WTC11 (cell line): ENCODE measurements around the gene CIDEC. TPM values are rescaled to one million over a fixed set of nuclear protein-coding genes. Genes with fewer than 3 reads are reported as not detected.

Experiments used
- ATAC-seq: fragments of 200-7000 bp; cut with Tn5 transposase; 2 replicates; pipeline ENCODE4 v1.10.0; 2021; ENCODE audit warnings: mild to moderate bottlenecking, moderate library complexity
- CTCF ChIA-PET: fragments of 300-600 bp; sonication (Branson Sonifier 250); formaldehyde crosslinking; loops from one replicate; lab custom pipeline; 2021; ENCODE audit warnings: antibody characterized with exemption; lab: Charles Lee
- POLR2A ChIA-PET: fragments of 350-600 bp; sonication (Branson Sonifier 250); formaldehyde crosslinking; loops from one replicate; lab custom pipeline; 2021; ENCODE audit warnings: antibody characterized with exemption; lab: Charles Lee
- DNase-seq: peaks from one replicate; pipeline ENCODE4 v3.0.0; 2021; ENCODE audit warnings: low spot score
- H3K27ac Mint-ChIP-seq: 2 replicates; pipeline ENCODE4 v1.8.0; 2021; ENCODE audit warnings: mixed read lengths
- H3K27me3 Mint-ChIP-seq: 2 replicates; pipeline ENCODE4 v1.8.0; 2021; ENCODE audit warnings: low read depth, mild to moderate bottlenecking, moderate library complexity, mixed read lengths
- H3K36me3 Mint-ChIP-seq: 2 replicates; pipeline ENCODE4 v1.8.0; 2021; ENCODE audit warnings: mixed read lengths
- H3K4me1 Mint-ChIP-seq: 2 replicates; pipeline ENCODE4 v1.8.0; 2022; ENCODE audit warnings: mixed read lengths
- H3K4me3 Mint-ChIP-seq: 2 replicates; pipeline ENCODE4 v1.8.0; 2021; ENCODE audit warnings: mild to moderate bottlenecking, moderate library complexity, mixed read lengths
- H3K9me3 Mint-ChIP-seq: 2 replicates; pipeline ENCODE4 v1.8.0; 2021; ENCODE audit warnings: mixed read lengths
- CDX4 ChIP-seq: fragments of 250-450 bp; sonication (Bioruptor Pico); IDR thresholded peaks from 2 replicates; pipeline ENCODE4 v1.9.0; 2021; ENCODE audit warnings: moderate library complexity, mild to moderate bottlenecking, inconsistent platforms, borderline replicate concordance
- CREB1 ChIP-seq: sonication (generic); formaldehyde crosslinking; IDR thresholded peaks from 2 replicates; pipeline ENCODE4 v1.8.0; 2023; ENCODE audit warnings: mild to moderate bottlenecking, missing genetic modification reagents
- CREM ChIP-seq: sonication (generic); formaldehyde crosslinking; IDR thresholded peaks from 2 replicates; pipeline ENCODE4 v1.8.1; 2022; ENCODE audit warnings: mild to moderate bottlenecking, missing genetic modification reagents, moderate library complexity
- E2F1 ChIP-seq: sonication (generic); formaldehyde crosslinking; IDR thresholded peaks from 2 replicates; pipeline ENCODE4 v1.8.0; 2022; ENCODE audit warnings: mild to moderate bottlenecking, missing genetic modification reagents
- ELF4 ChIP-seq: sonication (generic); formaldehyde crosslinking; IDR thresholded peaks from 2 replicates; pipeline ENCODE4 v1.8.1; 2022; ENCODE audit warnings: low read depth, mild to moderate bottlenecking, moderate library complexity, missing genetic modification reagents
- ESRRA ChIP-seq: sonication (generic); formaldehyde crosslinking; IDR thresholded peaks from 2 replicates; pipeline ENCODE4 v1.8.1; 2022; ENCODE audit warnings: mild to moderate bottlenecking, missing genetic modification reagents, borderline replicate concordance
- ETV6 ChIP-seq: sonication (generic); formaldehyde crosslinking; IDR thresholded peaks from 2 replicates; pipeline ENCODE4 v1.8.1; 2022; ENCODE audit warnings: mild to moderate bottlenecking, missing genetic modification reagents
- GABPB1 ChIP-seq: sonication (generic); formaldehyde crosslinking; IDR thresholded peaks from 2 replicates; pipeline ENCODE4 v1.8.1; 2023; ENCODE audit warnings: mild to moderate bottlenecking, missing genetic modification reagents
- JAZF1 ChIP-seq: fragments of 250-450 bp; sonication (Bioruptor Pico); IDR thresholded peaks from 2 replicates; pipeline ENCODE4 v1.9.0; 2021; ENCODE audit warnings: moderate library complexity, mild to moderate bottlenecking, inconsistent platforms
- JUN ChIP-seq: sonication (generic); formaldehyde crosslinking; IDR thresholded peaks from 2 replicates; pipeline ENCODE4 v1.8.0; 2023; ENCODE audit warnings: mild to moderate bottlenecking, missing genetic modification reagents
- MLX ChIP-seq: sonication (generic); formaldehyde crosslinking; IDR thresholded peaks from 2 replicates; pipeline ENCODE4 v1.8.1; 2023; ENCODE audit warnings: mild to moderate bottlenecking, missing genetic modification reagents, moderate library complexity
- MXD4 ChIP-seq: fragments of 250-450 bp; sonication (Bioruptor Pico); IDR thresholded peaks from 2 replicates; pipeline ENCODE4 v1.8.0; 2021; ENCODE audit warnings: mild to moderate bottlenecking, moderate library complexity, borderline replicate concordance
- NR3C1 ChIP-seq: sonication (generic); formaldehyde crosslinking; conservative IDR thresholded peaks from 2 replicates; pipeline ENCODE4 v1.8.1; 2023; ENCODE audit warnings: low read depth, mild to moderate bottlenecking, missing genetic modification reagents
- OVOL2 ChIP-seq: fragments of 250-450 bp; sonication (Bioruptor Pico); IDR thresholded peaks from 2 replicates; pipeline ENCODE4 v1.9.0; 2021; ENCODE audit warnings: mild to moderate bottlenecking, borderline replicate concordance
- PRDM15 ChIP-seq: sonication (generic); formaldehyde crosslinking; IDR thresholded peaks from 2 replicates; pipeline ENCODE4 v1.8.0; 2022; ENCODE audit warnings: missing genetic modification reagents
- PRRX2 ChIP-seq: fragments of 250-450 bp; sonication (Bioruptor Pico); IDR thresholded peaks from 2 replicates; pipeline ENCODE4 v1.8.0; 2021; ENCODE audit warnings: mild to moderate bottlenecking
- RELA ChIP-seq: sonication (generic); formaldehyde crosslinking; IDR thresholded peaks from 2 replicates; pipeline ENCODE4 v1.8.1; 2022; ENCODE audit warnings: missing genetic modification reagents, mild to moderate bottlenecking, borderline replicate concordance
- RORB ChIP-seq: fragments of 250-450 bp; sonication (Bioruptor Pico); IDR thresholded peaks from 2 replicates; pipeline ENCODE4 v1.9.0; 2021; ENCODE audit warnings: mild to moderate bottlenecking
- SMAD3 ChIP-seq: sonication (generic); formaldehyde crosslinking; IDR thresholded peaks from 2 replicates; pipeline ENCODE4 v1.8.0; 2022; ENCODE audit warnings: missing genetic modification reagents, mild to moderate bottlenecking, borderline replicate concordance
- TCF7 ChIP-seq: sonication (generic); formaldehyde crosslinking; IDR thresholded peaks from 2 replicates; pipeline ENCODE4 v1.8.0; 2022; ENCODE audit warnings: mild to moderate bottlenecking, low read depth, missing genetic modification reagents, moderate library complexity
- TEAD4 ChIP-seq: sonication (generic); formaldehyde crosslinking; IDR thresholded peaks from 2 replicates; pipeline ENCODE4 v1.8.0; 2022; ENCODE audit warnings: mild to moderate bottlenecking, missing genetic modification reagents
- USF1 ChIP-seq: sonication (generic); formaldehyde crosslinking; IDR thresholded peaks from 2 replicates; pipeline ENCODE4 v1.8.0; 2022; ENCODE audit warnings: mild to moderate bottlenecking, missing genetic modification reagents
- ZBTB43 ChIP-seq: sonication (generic); formaldehyde crosslinking; IDR thresholded peaks from 2 replicates; pipeline ENCODE4 v1.8.1; 2023; ENCODE audit warnings: mild to moderate bottlenecking, missing genetic modification reagents
- ZNF423 ChIP-seq: fragments of 250-450 bp; sonication (Bioruptor Pico); IDR thresholded peaks from 2 replicates; pipeline ENCODE4 v2.1.2; 2022; ENCODE audit warnings: mild to moderate bottlenecking, moderate library complexity
- total RNA-seq: library from RNA; stranded (reverse); gene quantifications from 3 replicates; pipeline ENCODE4 v1.2.3, GENCODE V29; 2021

The CIDEC gene
- total RNA-seq, 1 experiment from 2014 or later: not detected

- CTCF ChIA-PET: interaction anchor here (0.5 to 2.5 kb wide), 5 partner anchors 21 to 1290 kb away, joined by 3 to 9 read pairs (median 3); no protein-coding TSS in a partner anchor
- POLR2A ChIA-PET: no interaction called here
- peaks cover 23% of the 10 kb centered on the region for H3K4me1 Mint-ChIP-seq
- DNase-seq: no peak
- ATAC-seq: peak; percentile 6
- TF ChIP-seq OVOL2 (CRISPR knock-in tag): no peak
- H3K27ac Mint-ChIP-seq: no peak overlapping the region
- H3K4me3 Mint-ChIP-seq: no peak overlapping the region
- no peaks in the 10 kb centered on the region for H3K36me3 Mint-ChIP-seq
- no peaks in the 10 kb centered on the region for H3K9me3 Mint-ChIP-seq
- peaks cover 12% of the 10 kb centered on the region for H3K27me3 Mint-ChIP-seq
These were observed 16.8 kb downstream of the CIDEC start for GRCh38 chr3:9863058-9863772.

- Mint-ChIP-seq H3K36me3 (no peaks in the 10 kb centered on the region), H3K9me3 (no peaks in the 10 kb centered on the region), H3K27me3 (peaks cover 12% of the 10 kb centered on the region), H3K4me1 (peaks cover 25% of the 10 kb centered on the region), H3K27ac (no peak overlapping the region), H3K4me3 (peak overlapping the region; percentile 66)
- TF ChIP-seq ETV6 (CRISPR knock-in tag) (0 out of 2 replicates have a peak, but pooled peaks have one; percentile 38), ELF4 (CRISPR knock-in tag) (no peak), RELA (CRISPR knock-in tag) (no peak), JAZF1 (no peak), GABPB1 (CRISPR knock-in tag) (peak; percentile 59; the same call in 1 of the 2 replicates), ZBTB43 (no peak), ZNF423 (peak; percentile 56; the same call in 1 of the 2 replicates), E2F1 (CRISPR knock-in tag) (0 out of 2 replicates have a peak, but pooled peaks have one; percentile 28), CREB1 (no peak), TCF7 (CRISPR knock-in tag) (no peak), USF1 (CRISPR knock-in tag) (no peak), RORB (CRISPR knock-in tag) (no peak), SMAD3 (CRISPR knock-in tag) (no peak), TEAD4 (CRISPR knock-in tag) (no peak), ESRRA (peak; percentile 21; the same call in 1 of the 2 replicates), CDX4 (no peak)
- peak; percentile 74 for DNase-seq
- ATAC-seq: peak; percentile 91
- ChIA-PET POLR2A (no interaction called here), CTCF (interaction anchor here (0.5 to 2.5 kb wide), 3 partner anchors 9 to 84 kb away, joined by 3 to 9 read pairs (median 4); no protein-coding TSS in a partner anchor)
These were observed 17.5 kb downstream of the CIDEC start for GRCh38 chr3:9862391-9863057.

GRCh38 chr3:9861626-9862130 lies 18.4 kb downstream of the CIDEC start:
- Mint-ChIP-seq H3K36me3 (no peaks in the 10 kb centered on the region), H3K4me1 (peaks cover 25% of the 10 kb centered on the region), H3K27ac (no peak overlapping the region), H3K27me3 (peaks cover 12% of the 10 kb centered on the region), H3K9me3 (no peaks in the 10 kb centered on the region), H3K4me3 (peak overlapping the region; percentile 66; the same call in 1 of the 2 replicates)
- ChIA-PET CTCF (interaction anchor here (0.5 to 1.0 kb wide), 6 partner anchors 10 to 85 kb away, joined by 3 to 10 read pairs (median 3); no protein-coding TSS in a partner anchor), POLR2A (no interaction called here)
- DNase-seq (no peak), ATAC-seq (no peak)
- no peak for TF ChIP-seq MLX
- TF ChIP-seq CREB1: no peak
- no peak for TF ChIP-seq PRRX2
- no peak for TF ChIP-seq CREM (CRISPR knock-in tag)
- no peak for TF ChIP-seq JUN (CRISPR knock-in tag)
- TF ChIP-seq PRDM15 (CRISPR knock-in tag): no peak
- no peak for TF ChIP-seq NR3C1 (CRISPR knock-in tag)
- no peak for TF ChIP-seq MXD4 (CRISPR knock-in tag)
